Measurements from ENCODE around the gene FBN3. TPM values are rescaled to one million over a fixed set of nuclear protein-coding genes. Genes with fewer than 3 reads are reported as not detected.

Gene FBN3
- total RNA-seq, 1 donor from 2014 or later = 0.57 TPM

GRCh38 chr19:8085598-8086408 lies 63.6 kb downstream of the FBN3 start:
- no peaks in the 10 kb centered on the region for H3K36me3 Mint-ChIP-seq (ENCODE audit: low read depth)
- peaks cover 3% of the 10 kb centered on the region for H3K4me1 Mint-ChIP-seq (ENCODE audit: low read depth)
- H3K4me3 Mint-ChIP-seq (ENCODE audit: unreplicated experiment) = no peak overlapping the region
- H3K27me3 Mint-ChIP-seq (ENCODE audit: low read depth) = peaks cover 3% of the 10 kb centered on the region
- no peaks in the 10 kb centered on the region for H3K9me3 Mint-ChIP-seq (ENCODE audit: low read depth)
- TF ChIP-seq CTCF (IDR thresholded peaks at IDR 0.05) = no peak
- no peak overlapping the region for H3K27ac Mint-ChIP-seq (ENCODE audit: unreplicated experiment)
- DNase-seq (ENCODE audit: low spot score) = no peak

- no peak for TF ChIP-seq CTCF (IDR thresholded peaks at IDR 0.05)
- peaks cover 9% of the 10 kb centered on the region for H3K27me3 Mint-ChIP-seq (ENCODE audit: low read depth)
- H3K4me3 Mint-ChIP-seq (ENCODE audit: unreplicated experiment) = no peak overlapping the region
- H3K9me3 Mint-ChIP-seq (ENCODE audit: low read depth) = no peaks in the 10 kb centered on the region
- no peak overlapping the region for H3K27ac Mint-ChIP-seq (ENCODE audit: unreplicated experiment)
- no peak for DNase-seq (ENCODE audit: low spot score)
- peaks cover 3% of the 10 kb centered on the region for H3K4me1 Mint-ChIP-seq (ENCODE audit: low read depth)
- H3K36me3 Mint-ChIP-seq (ENCODE audit: low read depth) = no peaks in the 10 kb centered on the region
These were observed 65.2 kb downstream of the FBN3 start for GRCh38 chr19:8084152-8084551.

DNA sequence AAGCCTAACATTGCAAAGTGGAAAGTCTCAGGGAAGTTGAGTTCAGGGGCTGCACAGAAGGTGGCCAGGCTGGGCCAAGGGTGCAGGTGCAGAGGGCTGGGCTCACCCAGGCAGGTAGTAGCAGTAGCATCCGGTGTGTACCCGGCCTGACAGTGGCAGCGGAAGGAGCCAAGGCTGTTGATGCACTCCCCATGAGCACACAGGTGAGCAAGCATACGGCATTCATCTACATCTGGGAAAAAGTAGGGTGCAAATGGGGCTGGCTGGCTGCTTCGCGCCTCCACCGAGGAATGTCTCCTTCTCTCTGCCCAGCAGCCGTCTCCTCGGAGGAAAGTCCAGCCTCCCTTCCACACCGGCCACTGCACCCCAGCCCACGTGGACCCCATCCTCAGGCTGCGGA lies 66.3 kb downstream of the FBN3 start:
- H3K27me3 Mint-ChIP-seq (ENCODE audit: low read depth) = peaks cover 10% of the 10 kb centered on the region
- no peak for DNase-seq (ENCODE audit: low spot score)
- no peak overlapping the region for H3K4me3 Mint-ChIP-seq (ENCODE audit: unreplicated experiment)
- H3K36me3 Mint-ChIP-seq (ENCODE audit: low read depth) = no peaks in the 10 kb centered on the region
- no peaks in the 10 kb centered on the region for H3K9me3 Mint-ChIP-seq (ENCODE audit: low read depth)
- TF ChIP-seq CTCF (IDR thresholded peaks at IDR 0.05) = no peak
- no peak overlapping the region for H3K27ac Mint-ChIP-seq (ENCODE audit: unreplicated experiment)
- H3K4me1 Mint-ChIP-seq (ENCODE audit: low read depth) = peaks cover 3% of the 10 kb centered on the region

GRCh38 chr19:8081569-8082550 lies 67.5 kb downstream of the FBN3 start:
- no peak overlapping the region for H3K27ac Mint-ChIP-seq (ENCODE audit: unreplicated experiment)
- no peak for DNase-seq (ENCODE audit: low spot score)

More at GRCh38 chr19:8081569-8082550, 67.5 kb downstream of the FBN3 start:
- Mint-ChIP-seq H3K27me3 (ENCODE audit: low read depth) (peaks cover 13% of the 10 kb centered on the region), H3K4me3 (ENCODE audit: unreplicated experiment) (no peak overlapping the region), H3K9me3 (ENCODE audit: low read depth) (no peaks in the 10 kb centered on the region), H3K36me3 (ENCODE audit: low read depth) (no peaks in the 10 kb centered on the region), H3K4me1 (ENCODE audit: low read depth) (peaks cover 3% of the 10 kb centered on the region)
- TF ChIP-seq CTCF (IDR thresholded peaks at IDR 0.05) = no peak

All from chondrocyte (in vitro differentiated cells).